AG09309 (cell line): ENCODE measurements around the gene EFHC1.

Source experiments
- DNase-seq: peaks from one replicate; pipeline ENCODE4 v3.0.0-alpha.2; 2010; ENCODE audit warnings: low read depth
- H3K4me3 ChIP-seq: 2 replicates; pipeline ENCODE4 v1.5.1; 2011; ENCODE audit warnings: mild to moderate bottlenecking, low read depth, low read length, moderate library complexity; ENCODE audit not compliant: control insufficient read depth
- CTCF ChIP-seq: IDR thresholded peaks from 2 replicates; pipeline ENCODE4 v1.5.1; 2011; ENCODE audit warnings: mild to moderate bottlenecking, low read depth, low read length, inconsistent platforms; ENCODE audit not compliant: insufficient read depth, control insufficient read depth; ENCODE audit errors: missing control alignments

EFHC1 gene

GRCh38 chr6:52564856-52565255 is 144.7 kb downstream of the EFHC1 start:
- H3K4me3 ChIP-seq: no peak overlapping the region
- DNase-seq: no peak
- no peak for TF ChIP-seq CTCF

DNA sequence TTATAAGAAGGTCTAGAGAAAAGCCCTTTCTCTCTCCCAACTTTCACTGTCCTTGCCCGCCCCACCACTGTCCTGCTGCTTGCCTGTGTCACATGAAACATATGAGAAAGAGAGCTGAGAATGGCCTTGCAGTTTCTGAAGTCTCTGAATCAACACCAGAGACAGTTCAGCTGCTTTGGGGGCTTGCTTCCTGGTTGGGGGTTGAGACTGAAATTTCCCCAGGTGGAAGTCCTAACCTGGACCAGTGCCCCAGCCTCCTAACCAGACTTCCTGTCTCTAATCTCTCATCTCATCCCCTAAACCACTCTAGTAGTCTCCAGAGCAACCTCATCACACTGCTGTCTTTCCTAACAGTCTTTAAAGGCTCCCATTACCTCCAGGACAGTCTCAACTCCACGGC is 146.1 kb downstream of the EFHC1 start:
- H3K4me3 ChIP-seq: no peak overlapping the region
- no peak for DNase-seq
- TF ChIP-seq CTCF: no peak

- TF ChIP-seq CTCF: no peak
- no peak overlapping the region for H3K4me3 ChIP-seq
- DNase-seq: peak; percentile 95
Observed at GRCh38 chr6:52566853-52567279, 146.7 kb downstream of the EFHC1 start.

DNA sequence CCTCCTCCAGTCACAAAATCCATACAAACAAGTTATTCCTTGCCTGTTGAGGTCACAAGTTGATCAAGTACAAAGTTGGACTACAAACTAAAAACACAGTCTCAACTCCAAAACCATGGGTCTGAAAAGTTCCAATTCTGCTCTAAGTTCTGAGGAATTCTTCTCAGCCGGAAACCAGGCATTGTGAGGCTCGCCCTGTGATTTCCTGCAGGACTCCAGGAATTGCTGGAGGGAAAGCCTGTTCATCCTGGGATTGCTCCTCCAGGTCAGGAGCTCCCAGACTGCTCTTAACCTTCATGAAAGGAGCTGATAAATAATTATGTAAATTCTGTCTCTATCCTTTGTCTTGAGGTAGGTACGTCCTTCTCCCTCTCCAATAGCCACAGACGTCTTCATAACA is 148.2 kb downstream of the EFHC1 start:
- no peak for DNase-seq

GRCh38 chr6:52570291-52570700 is 150.2 kb downstream of the EFHC1 start:
- H3K4me3 ChIP-seq: no peak overlapping the region
- TF ChIP-seq CTCF: no peak
- no peak for DNase-seq

More for the DNA sequence above, 148.2 kb downstream of the EFHC1 start:
- no peak overlapping the region for H3K4me3 ChIP-seq
- no peak for TF ChIP-seq CTCF

DNA sequence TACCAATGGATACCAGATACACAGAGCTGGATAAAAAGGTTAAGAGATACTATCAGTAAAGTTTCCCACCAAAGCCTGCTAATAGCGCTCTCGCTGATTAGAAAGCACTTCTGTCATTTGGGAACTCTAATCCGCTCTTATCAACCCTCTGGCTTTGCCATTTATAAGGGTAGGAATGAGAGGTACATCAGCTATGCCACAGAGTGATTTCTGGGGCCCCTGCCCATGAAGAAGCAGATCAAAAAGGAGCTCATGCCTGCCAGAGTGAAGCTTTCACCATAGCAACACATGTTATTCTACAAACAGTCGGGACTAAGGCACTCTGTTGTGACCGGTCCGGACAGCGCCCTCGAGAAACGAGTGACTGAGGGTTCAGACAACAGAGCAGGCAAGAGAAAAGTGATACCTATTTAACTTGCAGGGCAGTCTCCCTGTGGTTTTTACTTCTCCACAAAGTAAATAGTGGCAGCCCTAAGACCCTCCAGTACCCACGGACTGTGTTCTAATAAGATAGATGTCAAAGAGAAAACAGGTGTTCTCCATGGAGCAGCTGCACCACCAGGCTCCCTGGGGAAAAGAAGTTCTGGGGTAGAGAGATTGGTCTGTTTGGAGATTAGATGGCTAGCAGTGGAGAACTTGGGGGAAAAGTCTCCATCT is 151.1 kb downstream of the EFHC1 start:
- no peak for TF ChIP-seq CTCF
- DNase-seq: no peak
- no peak overlapping the region for H3K4me3 ChIP-seq

GRCh38 chr6:52572536-52572935 is 152.4 kb downstream of the EFHC1 start:
- peak overlapping the region; percentile 93 for H3K4me3 ChIP-seq
- no peak for TF ChIP-seq CTCF
- no peak for DNase-seq
